ENCODE measurements around the gene TNRC6A. TPM values are rescaled to one million over a fixed set of nuclear protein-coding genes. Genes with fewer than 3 reads are reported as not detected.

Gene TNRC6A
- total RNA-seq, 1 donor from 2014 or later, result 92.5 TPM

DNA sequence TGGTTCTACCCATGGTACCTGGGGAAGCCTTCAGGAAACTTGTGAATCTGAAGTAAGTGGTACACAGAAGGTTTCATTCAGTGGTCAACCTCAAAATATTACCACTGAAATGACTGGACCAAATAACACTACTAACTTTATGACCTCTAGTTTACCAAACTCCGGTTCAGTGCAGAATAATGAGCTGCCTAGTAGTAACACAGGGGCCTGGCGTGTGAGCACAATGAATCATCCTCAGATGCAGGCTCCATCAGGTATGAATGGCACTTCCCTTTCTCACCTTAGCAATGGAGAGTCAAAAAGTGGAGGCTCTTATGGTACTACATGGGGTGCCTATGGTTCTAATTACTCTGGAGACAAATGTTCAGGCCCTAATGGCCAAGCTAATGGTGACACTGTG is 60.4 kb downstream of the TNRC6A start:
- Mint-ChIP-seq H3K27me3 (no peaks in the 10 kb centered on the region), H3K27ac (no peak overlapping the region)
- no peak for DNase-seq (ENCODE audit: low spot score, unreplicated experiment)

DNA sequence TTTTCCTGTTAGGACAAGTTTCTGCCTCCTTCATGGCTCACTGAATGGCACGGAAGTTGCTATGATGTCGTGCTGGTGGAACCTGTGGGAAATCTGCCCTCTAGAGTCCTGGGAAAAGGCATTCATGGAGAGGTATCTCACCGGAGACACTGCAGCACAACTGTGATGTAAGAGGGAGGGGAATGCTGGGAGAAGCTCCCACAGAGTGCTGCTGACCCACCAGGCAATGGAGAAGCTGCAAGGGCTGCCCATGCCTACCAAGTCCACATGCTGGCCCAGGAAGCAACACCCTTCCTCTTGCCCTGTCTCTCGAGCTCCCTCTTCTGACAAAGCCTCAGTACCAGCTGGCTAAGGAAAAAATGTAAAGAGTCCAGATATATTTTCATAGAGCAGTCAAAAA is 71.1 kb downstream of the TNRC6A start:
- Mint-ChIP-seq H3K36me3 (ENCODE audit: insufficient read depth) (peaks cover 51% of the 10 kb centered on the region), H3K9me3 (ENCODE audit: low read depth) (no peaks in the 10 kb centered on the region), H3K4me3 (ENCODE audit: low read depth) (no peak overlapping the region), H3K27me3 (no peaks in the 10 kb centered on the region), H3K4me1 (ENCODE audit: low read depth) (peaks cover 14% of the 10 kb centered on the region), H3K27ac (peak overlapping the region; percentile 5)
- TF ChIP-seq, protein P1, sequence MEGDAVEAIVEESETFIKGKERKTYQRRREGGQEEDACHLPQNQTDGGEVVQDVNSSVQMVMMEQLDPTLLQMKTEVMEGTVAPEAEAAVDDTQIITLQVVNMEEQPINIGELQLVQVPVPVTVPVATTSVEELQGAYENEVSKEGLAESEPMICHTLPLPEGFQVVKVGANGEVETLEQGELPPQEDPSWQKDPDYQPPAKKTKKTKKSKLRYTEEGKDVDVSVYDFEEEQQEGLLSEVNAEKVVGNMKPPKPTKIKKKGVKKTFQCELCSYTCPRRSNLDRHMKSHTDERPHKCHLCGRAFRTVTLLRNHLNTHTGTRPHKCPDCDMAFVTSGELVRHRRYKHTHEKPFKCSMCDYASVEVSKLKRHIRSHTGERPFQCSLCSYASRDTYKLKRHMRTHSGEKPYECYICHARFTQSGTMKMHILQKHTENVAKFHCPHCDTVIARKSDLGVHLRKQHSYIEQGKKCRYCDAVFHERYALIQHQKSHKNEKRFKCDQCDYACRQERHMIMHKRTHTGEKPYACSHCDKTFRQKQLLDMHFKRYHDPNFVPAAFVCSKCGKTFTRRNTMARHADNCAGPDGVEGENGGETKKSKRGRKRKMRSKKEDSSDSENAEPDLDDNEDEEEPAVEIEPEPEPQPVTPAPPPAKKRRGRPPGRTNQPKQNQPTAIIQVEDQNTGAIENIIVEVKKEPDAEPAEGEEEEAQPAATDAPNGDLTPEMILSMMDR (IDR thresholded peaks at IDR 0.05; ENCODE audit: unreplicated experiment), result no peak
- no peak for DNase-seq (ENCODE audit: low spot score, unreplicated experiment)

More for the DNA sequence above, 60.4 kb downstream of the TNRC6A start:
- Mint-ChIP-seq H3K4me1 (ENCODE audit: low read depth) (no peaks in the 10 kb centered on the region), H3K36me3 (ENCODE audit: insufficient read depth) (peaks cover 23% of the 10 kb centered on the region), H3K9me3 (ENCODE audit: low read depth) (no peaks in the 10 kb centered on the region), H3K4me3 (ENCODE audit: low read depth) (no peak overlapping the region)
- TF ChIP-seq, protein P1 (IDR thresholded peaks at IDR 0.05; ENCODE audit: unreplicated experiment), result no peak

DNA sequence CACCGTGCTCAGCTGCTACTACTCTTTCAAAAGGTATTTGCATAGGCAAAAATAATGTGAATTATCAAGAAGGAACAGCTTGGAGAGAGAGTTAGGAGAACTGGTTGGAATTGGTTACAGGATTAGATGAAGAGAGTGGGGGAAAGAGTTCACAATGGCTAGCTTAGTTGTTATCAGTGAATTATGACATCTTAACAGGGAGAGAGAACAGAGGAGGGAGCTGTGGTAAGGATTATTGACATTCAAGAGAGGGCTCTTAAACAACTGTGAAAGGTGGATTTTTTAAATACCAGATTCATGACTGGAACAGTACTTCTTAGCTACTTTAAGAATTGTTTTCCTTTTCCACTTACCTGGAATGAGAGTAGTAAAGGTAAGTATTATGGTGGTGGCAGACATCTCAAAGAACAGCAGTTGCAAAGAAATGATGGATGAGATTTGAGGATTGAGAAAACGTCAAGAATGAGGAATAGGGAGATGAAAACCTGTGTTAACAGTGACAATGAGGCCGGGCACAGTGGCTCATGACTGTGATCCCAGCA is 72.4 kb downstream of the TNRC6A start:
- H3K27ac Mint-ChIP-seq, result peak overlapping the region; percentile 21
- TF ChIP-seq, protein P1 (IDR thresholded peaks at IDR 0.05; ENCODE audit: unreplicated experiment), result no peak
- no peaks in the 10 kb centered on the region for H3K9me3 Mint-ChIP-seq (ENCODE audit: low read depth)
- no peak for DNase-seq (ENCODE audit: low spot score, unreplicated experiment)
- H3K4me1 Mint-ChIP-seq (ENCODE audit: low read depth), result peaks cover 14% of the 10 kb centered on the region
- peaks cover 52% of the 10 kb centered on the region for H3K36me3 Mint-ChIP-seq (ENCODE audit: insufficient read depth)
- no peaks in the 10 kb centered on the region for H3K27me3 Mint-ChIP-seq
- H3K4me3 Mint-ChIP-seq (ENCODE audit: low read depth), result no peak overlapping the region

DNA sequence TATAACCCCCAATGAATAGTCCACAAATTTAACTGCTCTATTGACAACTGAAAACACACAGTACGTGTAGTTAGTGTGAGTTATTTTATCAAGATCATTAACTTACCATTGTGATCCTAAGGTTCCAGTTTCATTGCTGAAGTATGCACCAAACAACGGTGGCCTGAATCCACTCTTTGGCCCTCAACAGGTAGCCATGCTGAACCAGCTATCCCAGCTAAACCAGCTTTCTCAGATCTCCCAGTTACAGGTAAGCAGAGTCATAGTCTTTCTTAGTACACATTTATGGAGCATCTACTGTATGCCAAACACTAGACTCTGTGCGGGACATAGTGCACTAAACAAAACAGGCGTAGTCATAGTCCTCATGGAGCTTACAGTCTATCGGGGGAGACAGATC is 76.0 kb downstream of the TNRC6A start:
- DNase-seq (ENCODE audit: low spot score, unreplicated experiment), result no peak
- Mint-ChIP-seq H3K27ac (no peak overlapping the region), H3K4me1 (ENCODE audit: low read depth) (peaks cover 16% of the 10 kb centered on the region), H3K4me3 (ENCODE audit: low read depth) (no peak overlapping the region), H3K27me3 (no peaks in the 10 kb centered on the region), H3K9me3 (ENCODE audit: low read depth) (no peaks in the 10 kb centered on the region), H3K36me3 (ENCODE audit: insufficient read depth) (peaks cover 39% of the 10 kb centered on the region)
- TF ChIP-seq, protein P1 (IDR thresholded peaks at IDR 0.05; ENCODE audit: unreplicated experiment), result no peak

DNA sequence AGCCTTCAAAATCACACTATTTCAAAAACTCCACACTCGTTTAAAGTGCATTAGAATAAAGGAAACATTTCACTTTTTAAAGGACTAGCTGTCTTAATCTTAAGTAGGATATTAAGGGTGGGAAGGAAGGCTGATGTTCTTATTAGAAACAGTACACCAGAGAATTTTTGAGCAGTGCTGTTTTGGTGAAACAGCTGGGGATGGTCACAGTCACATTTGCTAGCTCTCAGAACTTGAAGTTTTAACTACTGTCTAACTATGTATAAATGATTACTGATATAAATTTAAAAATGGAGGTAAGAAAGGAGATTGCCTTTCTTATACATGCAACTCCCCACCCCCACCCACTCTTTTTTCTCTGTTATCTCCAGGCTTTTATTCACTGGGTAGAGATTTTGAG is 77.8 kb downstream of the TNRC6A start:
- no peak for DNase-seq (ENCODE audit: low spot score, unreplicated experiment)
- TF ChIP-seq, protein P1 (IDR thresholded peaks at IDR 0.05; ENCODE audit: unreplicated experiment), result no peak
- no peak overlapping the region for H3K4me3 Mint-ChIP-seq (ENCODE audit: low read depth)
- H3K36me3 Mint-ChIP-seq (ENCODE audit: insufficient read depth), result peaks cover 33% of the 10 kb centered on the region
- no peak overlapping the region for H3K27ac Mint-ChIP-seq
- H3K4me1 Mint-ChIP-seq (ENCODE audit: low read depth), result peaks cover 6% of the 10 kb centered on the region
- no peaks in the 10 kb centered on the region for H3K27me3 Mint-ChIP-seq
- no peaks in the 10 kb centered on the region for H3K9me3 Mint-ChIP-seq (ENCODE audit: low read depth)

All from progenitor cell of endocrine pancreas (in vitro differentiated cells).